Measurements from ENCODE around the gene MIOS.
A peak's percentile ranks its signal among the peaks of the same experiment; 100 is the strongest.
"Not testable (repeated sequence)": the region's sequence is repeated elsewhere in the genome, so short reads cannot be mapped to it uniquely, and the experiment has no call there.

The MIOS gene

DNA sequence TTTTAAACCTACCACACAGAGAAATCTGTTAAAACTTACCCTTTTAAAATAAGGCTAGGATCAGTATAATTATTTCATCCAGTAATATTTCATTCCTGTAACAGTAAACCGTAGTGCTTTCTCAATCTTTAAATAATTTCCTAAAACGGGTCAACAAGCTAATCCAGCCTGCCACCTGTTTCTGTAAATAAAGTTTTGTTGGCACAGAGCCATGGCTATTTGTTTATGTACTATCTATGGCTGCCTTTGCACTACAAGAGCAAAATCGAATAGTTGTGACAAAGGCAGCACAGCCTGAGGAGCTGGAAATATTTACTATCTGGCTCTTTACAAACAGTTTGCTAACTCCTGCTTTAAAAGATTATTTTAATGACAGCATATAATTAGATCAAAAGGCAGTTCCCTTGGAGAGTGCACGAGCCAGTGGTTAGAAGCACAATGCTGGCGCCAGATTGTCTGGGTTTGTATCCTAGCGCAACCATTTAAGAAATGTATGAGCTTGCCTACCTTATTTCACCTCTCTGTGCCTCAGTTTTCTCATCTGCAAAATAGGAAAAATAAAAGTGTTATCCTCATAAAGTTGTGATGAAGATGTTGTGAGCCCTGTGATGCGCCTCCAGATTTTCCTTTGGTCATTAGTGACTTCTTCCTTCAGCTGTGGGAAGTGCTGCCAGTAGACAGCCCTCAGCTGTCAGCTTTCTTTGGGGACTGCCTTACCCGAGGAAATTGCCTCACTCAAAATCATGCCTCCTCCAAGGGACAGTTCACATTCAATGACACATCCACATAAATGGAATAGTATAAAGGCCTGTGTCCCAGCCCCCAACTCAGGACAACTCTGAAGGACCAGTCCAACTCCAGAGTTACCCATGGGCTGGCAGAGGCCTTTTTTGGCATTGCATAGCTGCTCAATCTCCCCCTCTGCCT lies 11.8 kb upstream of the MIOS start:
- no peak for DNase-seq

DNA sequence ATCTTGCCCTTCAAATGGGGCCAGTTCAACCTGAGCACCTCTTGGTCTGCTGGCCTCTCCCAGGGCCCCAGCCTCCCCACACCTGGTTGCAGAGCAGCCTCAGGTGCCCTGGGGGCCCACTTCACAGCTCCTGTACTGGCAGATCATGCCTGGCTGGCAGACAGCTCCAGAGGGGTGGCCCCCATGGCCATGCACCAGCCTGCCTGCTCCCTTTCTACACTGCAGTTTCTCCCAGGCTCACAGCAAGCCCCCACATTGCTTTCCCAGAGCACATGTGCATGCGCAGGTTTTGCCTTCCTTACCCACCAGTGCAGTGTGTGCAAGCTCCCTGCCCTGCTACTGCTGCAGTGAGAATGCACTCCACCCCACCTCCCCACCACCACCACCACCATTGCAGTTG lies 9.8 kb upstream of the MIOS start:
- no peak for DNase-seq

DNA sequence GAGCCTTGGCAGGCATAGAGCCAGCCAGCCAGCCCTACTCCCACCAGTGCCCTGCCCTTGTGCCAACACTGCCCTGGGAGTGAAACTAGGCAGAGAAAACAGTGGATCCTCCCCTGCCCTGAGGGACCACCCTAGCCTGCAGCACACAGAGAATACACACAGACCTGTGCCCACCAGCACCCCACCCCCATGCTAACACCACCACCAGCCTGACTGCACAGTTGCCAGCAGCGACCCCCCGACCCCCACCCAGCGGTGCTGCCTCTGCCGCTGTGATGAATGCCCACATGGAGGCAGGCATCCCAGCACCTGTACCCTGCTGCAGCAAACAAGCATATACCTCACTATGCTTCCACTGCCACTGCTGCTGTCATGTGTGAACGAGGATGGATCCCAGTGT lies 9.4 kb upstream of the MIOS start:
- no peak for DNase-seq

DNA sequence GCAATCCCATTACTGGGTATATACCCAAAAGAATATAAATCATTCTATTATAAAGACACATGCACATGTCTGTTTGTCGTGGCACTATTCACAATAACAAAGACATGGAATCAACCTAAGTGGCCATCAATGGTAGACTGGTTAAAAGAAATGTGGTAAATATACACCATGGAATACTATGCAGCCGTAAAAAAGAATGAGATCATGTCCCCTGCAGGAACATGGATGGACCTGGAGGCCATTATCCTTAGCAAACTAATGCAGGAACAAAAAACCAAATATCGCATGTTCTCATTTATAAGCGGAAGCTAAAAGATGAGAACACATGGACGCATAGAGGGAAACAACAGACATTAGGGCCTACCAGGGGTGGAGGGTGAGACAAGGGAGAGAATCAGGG lies 5.1 kb upstream of the MIOS start:
- not testable (repeated sequence) for DNase-seq

DNA sequence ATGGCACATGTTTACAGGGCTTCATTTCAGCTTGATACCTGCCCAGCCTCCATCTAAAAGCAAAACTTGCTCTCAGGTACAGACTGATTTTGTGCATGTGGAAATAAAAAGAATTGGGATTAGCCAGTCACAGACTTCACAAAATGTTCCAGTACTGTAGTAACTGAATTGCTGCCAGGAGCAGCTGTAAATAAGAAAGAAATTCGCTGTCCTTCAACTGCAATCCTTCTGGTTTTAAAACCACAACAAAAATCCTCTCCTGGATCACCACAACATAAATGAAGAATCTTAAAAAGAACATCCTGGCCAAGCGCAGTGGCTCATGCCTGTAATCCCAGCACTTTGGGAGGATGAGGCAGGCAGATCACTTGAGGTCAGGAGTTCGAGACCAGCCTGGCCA lies 3.9 kb upstream of the MIOS start:
- DNase-seq, result no peak

DNA sequence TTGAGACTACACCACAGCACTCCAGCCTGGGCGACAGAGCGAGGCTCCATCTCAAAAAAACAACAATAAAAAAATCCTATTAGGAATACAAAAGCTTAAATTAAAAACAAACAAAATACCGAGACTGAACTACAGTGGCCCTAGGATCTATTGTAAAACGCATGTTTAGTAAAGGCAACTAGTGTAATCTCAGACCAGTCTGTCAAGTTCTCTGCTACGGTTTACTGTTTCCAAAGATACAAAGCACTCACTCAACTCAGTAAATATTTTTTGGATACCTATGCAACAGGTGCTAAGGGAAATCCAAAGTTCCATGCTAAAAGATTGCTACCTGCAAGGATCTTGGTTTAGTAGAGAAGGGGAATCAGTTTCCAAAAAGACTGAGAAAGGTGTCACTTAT lies 3.4 kb upstream of the MIOS start:
- DNase-seq, result no peak

DNA sequence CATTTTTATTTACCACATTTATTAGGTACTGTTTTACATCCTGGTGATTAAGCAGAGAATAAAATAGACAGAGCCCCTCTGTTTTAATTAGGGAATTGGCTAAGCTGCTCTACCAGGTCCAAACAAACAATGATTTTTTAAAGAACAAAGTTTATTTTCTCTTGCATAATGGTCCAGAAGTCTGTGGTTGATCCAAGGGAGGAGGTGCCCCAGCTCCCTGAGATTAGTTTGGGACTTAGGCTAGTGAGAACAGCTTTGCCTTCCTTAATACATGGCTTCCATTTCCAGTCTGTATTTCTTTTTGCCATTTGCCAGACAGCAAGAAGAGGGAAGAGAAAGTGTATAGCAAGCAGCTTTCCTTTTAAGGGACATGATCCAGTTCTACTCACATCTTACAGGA lies 2.9 kb upstream of the MIOS start:
- no peak for DNase-seq

DNA sequence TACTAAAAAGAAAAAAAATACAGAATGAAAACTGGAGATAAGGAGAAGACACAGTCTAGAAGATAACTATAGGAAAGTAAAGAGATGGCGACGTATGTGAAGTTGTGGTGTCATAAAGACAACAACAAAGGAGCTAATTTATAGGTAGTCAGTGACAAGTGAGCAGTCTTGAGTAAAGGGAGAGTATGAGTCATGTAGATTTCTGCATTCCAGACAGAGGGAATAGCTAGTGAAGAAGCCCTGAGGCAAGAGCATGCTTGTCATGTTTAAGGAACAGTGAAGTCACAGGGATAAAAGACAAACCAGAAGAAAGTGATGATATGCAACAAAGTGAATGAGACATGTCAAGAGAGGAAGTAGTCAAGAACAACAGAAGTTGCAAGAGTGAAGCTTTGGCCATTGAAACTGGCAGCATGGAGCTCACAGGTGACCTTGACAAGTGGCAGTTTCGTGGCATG lies 2.3 kb upstream of the MIOS start:
- peak; percentile 86 for DNase-seq

DNA sequence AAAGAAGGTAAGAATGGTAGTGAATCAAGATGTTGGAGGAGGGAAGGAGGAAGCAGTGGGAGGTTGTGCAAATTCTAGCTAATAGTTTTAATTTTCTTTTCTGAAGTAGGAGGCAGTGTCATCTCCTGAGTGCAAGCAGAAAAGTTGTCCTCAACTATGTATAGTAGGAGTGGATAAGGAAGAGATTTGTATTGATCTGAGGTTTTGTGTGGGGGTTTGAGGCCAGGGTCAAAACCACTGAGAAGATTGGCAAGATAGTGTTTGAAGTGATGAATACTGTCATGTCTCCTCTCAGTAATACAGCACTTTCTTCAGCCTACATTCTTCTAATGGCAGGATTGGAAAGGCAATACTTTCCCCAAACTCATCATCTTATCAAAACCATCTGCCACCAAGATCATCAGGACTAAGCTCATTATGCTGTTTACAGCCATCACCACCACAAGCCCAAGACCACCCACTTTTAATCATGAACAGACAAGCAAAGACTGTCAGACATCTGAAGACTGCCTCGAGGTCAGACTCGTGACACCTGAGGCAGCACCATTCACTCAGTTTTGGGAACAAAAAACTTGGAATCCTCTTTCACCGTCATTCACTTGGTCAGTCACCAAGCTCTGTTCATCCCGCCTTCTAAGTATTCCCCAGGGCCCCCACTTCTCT lies 1.5 kb upstream of the MIOS start:
- no peak for DNase-seq

DNA sequence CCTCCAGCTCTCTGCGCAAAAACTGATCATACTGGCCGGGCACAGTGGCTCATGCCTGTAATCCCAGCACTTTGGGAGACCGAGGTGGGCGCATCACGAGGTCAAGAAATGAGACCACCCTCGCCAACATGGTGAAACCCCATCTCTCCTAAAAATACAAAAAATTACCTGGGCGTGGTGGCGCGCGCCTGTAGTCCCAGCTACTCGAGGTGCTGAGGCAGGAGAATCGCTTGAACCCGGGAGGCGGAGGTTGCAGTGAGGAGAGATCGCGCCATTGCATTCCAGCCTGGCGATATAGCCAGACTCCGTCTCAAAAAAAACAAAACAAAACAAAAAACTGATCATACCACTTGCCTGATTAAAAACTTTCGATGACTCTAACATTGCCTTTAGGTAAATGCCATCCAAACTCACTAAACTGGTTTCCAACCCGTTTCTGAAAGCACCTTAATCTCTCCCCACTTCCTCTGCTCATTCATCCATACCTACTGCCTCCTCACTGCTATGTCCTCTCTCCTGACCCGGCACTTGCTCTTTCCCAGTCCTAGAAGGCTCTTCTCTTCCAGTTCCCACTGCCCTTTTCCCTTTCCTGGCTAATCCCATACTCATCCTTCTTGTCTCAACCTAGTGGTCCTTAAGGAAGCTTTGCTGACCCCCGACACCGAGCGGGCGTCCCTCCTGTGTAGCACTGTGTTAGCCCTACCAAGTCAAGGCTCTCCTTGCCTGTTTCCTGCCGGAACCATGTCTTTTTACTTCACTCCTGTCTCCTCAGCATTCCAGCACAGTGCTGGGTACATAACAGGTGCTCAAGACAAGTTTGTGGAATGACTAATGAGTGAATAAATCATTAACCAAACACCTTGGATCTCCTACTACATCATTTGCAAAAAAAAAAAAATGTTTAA lies 686 bp upstream of the MIOS start:
- peak; percentile 8 for DNase-seq

DNA sequence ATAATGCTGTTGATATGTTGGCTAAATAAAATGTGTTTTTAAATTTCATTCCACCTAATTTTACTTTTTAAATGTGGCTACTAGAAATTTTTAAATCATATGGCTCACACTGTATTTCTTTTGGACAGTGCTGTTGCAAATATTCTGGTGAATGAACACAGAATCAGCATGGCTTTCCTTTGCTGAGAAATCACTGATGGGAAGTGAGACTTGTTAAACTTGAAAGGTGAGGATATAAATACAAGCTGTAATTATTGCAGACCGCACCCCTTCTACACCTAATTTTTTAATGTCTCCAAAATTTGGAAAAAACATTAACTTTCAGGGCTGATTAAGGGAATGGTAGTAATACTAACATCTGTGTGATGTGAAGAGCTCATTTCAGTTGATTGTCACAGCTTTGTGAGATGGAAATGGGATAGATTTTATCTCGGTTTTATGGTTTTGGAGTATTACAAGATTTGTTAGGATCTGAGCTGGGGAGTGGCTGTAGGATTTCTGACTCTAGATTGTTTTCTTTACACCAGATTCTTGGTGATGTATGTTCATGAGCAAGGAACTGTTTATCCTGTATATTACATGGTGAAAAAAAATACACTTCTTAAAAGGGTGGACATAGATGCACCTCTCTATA lies 1.3 kb downstream of the MIOS start:
- no peak for DNase-seq

DNA sequence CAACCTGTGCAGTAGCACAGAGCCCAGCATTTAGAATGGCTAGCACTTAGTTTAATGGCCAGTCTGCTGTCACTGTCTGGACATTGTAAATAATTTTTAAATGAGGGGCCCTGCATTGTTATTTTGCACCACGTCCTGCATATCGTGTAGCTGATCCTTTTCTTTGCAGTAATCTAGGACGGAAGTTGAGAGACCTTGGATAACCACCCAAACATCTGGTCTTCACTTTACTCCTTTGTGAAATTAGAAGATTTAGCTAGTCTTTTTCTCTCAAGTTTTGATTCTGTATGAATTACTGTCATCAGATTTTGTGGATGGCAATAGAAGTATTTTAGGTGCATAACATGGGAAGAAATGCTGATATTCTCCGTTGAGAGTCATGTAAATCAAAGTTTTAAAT lies 1.9 kb downstream of the MIOS start:
- no peak for DNase-seq

DNA sequence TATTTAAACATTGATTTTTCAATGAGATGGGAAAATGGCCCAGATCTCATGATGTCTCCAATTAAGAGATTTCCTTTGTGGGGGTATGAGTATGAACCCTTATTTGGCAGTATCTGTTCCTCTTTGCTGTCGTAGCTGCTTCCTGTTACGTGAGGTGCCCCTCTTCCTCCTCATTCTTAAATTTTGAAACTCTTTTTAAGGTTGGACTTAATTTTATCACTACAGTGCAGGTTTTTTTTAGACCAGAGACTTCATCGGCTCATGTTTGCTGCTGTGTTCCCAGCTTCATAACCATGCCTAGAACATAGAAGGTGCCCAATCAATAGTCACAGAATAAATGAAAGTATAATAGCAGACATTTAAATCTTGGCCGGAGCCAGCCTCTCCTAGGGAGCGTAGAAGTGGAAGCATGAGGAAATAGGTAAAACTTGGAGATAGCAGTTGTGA lies 2.4 kb downstream of the MIOS start:
- no peak for DNase-seq

DNA sequence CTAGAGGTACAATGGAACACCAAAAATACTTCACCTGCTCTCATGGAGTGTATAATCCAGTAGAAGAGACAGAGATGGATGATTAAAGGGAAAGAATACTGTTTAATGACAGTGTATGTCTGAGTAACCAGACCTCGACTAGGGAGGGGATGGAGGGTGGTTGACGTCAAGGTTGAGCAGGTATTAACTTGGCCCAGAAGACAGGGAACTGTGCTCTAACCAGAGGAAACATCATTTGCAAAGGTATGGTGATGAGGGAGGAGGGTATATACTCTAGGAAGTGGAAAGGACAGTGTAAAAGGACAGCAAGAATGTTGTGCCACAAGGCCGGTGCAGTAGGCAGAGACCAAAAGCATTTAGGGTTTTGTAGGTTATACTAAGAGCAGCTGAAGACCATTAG lies 2.9 kb downstream of the MIOS start:
- DNase-seq, result no peak

DNA sequence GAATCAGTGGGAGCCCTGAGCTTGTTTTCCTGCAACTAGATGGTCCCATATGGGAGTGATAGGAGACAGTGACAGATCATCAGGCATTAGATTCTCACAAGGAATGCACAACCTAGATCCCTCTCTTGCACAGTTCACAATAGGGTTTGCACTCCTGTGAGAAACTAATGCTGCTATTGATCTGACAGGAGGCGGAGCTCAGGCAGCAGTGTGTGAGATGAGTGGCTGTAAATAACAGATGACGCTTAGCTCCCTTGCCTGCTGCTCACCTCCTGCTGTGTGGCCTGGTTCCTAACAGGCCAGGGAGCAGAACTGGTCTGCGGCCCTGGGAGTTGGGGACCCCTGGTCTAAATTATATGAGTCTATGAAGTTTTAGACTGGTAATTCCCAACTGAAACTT lies 3.9 kb downstream of the MIOS start:
- no peak for DNase-seq

DNA sequence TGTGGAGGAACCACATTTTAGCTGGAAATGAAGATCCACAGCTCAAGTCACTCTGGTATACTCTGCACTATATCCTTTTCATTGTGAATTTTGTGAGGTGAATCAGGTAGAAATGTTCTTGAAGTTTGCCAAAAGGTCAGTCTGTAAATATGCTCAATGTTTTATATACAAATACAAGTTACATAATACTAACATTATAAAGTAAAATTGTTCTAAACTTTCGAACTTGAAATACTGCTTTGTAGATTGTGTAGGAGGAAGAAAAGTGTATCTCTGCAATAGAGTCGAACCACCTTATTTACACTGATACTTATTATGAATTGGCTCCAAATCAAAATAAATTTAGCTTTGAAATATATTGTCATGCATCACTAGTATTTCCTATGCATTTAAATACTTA lies 7.0 kb downstream of the MIOS start:
- no peak for DNase-seq

DNA sequence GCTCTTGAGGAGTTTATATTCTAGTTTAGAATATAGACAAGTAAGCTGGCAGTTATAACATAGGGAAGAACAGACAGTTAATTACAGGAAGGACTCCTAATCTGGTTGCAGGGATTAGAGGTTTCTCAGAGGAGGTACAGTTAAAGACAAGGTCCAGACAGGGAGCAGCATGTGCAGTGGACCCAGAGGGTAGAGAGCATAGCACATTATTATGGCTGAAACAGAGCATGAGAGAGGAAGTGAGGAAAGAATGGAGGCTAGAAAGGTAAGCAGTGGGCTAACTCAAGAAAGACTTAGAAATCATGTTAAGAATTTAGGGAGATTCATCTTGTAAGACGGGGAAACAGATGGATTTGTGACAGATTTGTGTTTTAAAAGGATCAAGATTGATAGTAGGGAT lies 9.7 kb downstream of the MIOS start:
- DNase-seq, result no peak

DNA sequence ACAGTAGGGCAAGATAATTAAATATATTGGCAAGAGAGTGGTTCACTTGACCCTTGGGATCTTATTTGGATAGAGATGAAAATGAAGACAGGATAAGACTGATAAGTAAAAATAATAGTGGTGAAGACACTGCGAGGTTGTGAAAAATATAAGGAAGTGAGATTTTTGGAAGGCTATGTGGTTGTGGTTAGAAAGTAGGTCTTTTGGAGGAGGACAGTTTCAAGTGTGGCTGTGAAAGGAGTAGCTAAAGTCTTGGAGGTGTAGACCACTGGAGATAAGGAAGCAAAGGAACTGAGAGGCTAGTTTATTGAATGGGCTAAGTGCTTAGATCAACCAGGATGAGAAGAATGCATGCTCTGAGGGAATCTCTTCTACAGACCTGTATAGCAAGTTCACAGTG lies 11.2 kb downstream of the MIOS start:
- no peak for DNase-seq

DNA sequence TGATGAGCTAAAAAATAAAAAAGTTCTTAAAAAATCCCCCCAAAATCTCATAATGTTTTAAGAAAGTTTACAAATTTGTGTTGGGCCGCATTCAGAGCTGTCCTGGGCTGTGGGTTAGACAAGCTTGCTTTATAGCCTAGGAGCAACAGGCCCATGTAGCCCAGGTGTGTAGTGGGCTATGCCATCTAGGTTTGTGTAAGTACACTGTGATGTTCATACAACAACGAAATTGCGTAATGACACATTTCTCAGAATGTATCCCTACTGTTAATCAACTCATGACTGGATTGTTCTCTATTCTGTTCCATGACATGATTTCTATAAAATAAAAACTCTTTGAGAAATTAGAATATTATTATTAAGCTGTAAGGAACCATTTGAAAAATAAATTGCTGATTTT lies 13.0 kb downstream of the MIOS start:
- no peak for DNase-seq

DNA sequence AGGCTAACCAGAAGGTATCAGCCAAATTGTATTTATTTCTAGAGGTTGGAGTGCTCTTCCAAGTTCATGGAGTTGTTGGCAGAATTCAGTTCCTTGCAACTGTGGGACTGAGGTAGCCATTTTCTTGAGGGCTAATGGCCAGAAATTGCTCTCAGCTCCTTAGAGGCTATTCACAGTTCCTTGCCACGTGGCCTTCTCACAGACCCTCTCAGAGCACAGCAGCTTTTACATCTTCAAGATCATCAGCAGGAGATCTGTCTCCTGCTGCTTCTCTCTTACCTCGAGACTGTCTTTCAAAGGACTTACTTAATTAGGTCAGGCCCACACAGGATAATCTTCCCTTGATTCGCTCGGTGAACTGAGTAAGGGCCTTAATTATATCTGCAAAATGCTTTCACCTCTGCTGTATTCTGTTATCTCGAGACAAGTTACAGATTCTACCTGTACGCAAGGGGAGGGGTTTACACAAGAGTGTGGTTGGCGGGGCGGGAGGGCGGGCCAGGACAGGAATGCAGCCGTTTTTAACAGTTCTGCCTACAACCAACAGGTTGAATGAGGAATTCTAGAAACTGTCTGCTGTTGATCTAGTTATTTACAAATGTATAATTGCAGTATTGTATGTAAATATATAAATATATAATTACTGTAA lies 15.0 kb downstream of the MIOS start:
- no peak for DNase-seq

DNA sequence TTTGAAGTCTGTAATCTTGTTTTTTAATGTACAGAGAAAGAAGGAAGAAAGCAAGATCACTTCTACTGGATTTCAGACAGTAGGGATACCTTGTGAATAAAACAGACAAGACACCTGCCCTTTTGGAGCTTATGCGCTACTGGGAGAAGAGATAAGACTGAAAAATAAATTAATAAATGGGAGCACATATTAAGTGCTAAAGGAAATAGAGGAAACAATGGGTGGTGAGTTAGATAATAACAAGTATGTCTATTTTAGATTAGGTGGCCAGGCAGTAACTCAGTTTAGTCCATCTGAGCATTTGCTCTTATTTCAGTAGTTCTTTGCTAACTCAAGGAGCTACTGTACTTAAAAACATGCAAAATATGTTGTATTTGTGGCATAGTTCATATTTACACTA lies 15.9 kb downstream of the MIOS start:
- DNase-seq, result no peak

DNA sequence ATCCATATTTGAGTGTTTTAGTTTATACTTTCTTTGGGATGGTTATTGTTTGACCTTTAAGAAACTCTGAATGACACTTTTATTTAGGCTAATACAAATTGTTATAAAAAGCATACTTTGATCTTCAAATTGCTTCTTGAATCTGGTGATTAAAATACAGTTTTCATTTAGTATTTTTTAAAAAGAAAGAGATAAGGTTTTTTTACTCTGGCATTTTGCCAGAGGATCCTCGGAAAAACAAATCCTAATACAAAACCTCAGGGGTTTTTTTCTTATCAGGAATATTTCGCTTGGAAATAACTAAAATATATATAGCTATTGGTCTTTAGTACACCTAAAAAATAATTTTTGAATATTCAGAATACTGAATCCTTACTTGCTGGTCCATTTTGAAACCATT lies 17.0 kb downstream of the MIOS start:
- no peak for DNase-seq
